Stimulated activated CD4-positive, alpha-beta T cell treated with anti-CD3 and anti-CD28 coated beads, TNF-alpha, amount 100 ng/mL, for 1 hour (primary cell): ENCODE data around the gene ARSG.

Experiments used
- DNase-seq, 3 donors: peaks; one replicate each; pipeline ENCODE4 v3.0.0-alpha.2; 2020; ENCODE audit warnings: low read depth in 3 of 3, low spot score in 1 of 3

ARSG gene

DNA sequence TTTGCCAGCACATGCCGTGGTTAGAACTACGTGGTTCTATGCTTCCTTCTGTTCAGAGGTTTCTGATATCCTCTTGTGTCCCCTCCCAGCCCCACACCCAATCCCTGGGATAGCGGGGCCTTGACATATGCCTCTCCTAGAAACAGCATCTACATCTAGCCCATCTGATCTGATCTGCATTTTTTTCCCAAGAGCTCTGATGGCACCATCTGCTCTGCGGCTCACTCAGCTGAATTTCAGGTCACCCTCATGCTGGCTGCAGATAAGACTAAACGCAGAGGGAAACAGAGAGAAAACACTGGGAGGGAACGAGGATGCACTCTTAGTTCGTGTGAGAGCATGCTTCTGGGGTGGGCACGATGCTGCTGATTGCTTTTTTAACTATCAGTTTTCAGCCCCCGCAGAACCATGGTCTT lies 155.3 kb downstream of the ARSG start:
- no peak for DNase-seq

DNA sequence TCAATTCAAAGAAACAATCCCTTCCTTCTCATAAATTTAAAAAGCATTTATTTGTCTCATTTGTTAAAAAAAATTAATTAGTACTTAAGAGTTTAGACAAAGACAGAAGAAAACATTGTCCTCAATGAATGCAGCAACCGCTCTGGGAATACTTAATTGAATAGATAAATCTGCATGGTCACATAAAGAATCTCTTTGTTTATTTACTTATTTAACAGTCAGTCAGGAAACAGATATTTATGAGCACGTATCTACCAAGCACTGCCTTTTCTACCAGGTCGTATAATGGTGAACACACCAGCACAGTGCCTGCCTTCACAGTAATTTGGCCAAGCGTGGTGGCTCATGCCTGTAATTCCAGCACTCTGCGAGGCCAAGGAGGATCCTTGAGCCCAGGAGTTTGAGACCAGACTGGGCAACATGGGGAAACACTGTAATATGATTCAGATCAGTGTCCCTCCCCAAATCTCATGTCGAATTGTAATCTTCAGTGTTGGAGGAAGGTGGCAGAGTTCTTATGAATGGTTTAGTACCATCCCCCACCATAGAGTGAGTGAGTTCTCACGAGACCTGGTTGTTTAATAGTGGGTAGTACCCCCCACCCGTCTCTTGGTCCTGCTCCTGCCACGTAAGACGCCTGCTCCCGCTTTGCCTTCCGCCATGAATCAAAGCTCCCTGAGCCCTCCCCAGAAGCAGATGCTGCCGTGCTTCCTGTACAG lies 157.9 kb downstream of the ARSG start:
- DNase-seq = no peak

DNA sequence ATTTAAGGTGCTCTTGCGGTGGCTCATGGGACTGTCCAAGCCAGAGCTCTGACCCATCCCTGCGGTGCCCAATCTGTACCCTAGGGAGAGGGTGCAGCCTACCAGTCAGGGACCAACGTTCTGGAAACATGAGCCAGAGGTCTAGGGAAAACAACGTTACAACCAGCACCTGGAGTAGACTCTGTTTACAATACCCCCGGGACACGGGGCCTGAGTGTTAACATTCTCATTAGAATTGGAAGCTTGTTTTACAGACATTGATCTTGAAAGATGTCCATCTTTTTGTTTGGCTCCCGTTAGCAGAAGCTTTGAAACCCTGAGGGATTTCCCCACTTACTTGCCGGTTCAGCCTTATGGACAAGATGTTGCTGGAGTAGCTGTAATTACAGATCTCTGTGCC lies 159.1 kb downstream of the ARSG start:
- no peak for DNase-seq

DNA sequence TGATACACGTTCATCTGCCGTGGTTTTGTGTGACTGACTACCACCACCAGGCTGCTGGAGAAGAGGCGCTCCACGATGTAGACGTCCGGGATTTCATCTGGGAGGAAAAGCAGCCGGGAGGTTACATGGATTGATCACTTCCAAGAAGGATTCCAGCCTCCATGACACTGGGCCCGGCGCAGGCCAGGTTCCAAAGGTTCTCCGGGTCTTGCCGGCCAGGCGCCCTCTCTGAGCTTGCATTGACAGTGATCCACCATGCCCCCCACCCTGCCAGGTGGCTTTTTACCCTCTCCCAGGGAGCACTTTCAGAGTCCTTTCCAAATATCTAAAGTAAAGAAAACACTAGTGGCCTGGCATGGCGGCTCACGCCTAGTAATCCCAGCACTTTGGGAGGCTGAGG lies 159.5 kb downstream of the ARSG start:
- no peak for DNase-seq

DNA sequence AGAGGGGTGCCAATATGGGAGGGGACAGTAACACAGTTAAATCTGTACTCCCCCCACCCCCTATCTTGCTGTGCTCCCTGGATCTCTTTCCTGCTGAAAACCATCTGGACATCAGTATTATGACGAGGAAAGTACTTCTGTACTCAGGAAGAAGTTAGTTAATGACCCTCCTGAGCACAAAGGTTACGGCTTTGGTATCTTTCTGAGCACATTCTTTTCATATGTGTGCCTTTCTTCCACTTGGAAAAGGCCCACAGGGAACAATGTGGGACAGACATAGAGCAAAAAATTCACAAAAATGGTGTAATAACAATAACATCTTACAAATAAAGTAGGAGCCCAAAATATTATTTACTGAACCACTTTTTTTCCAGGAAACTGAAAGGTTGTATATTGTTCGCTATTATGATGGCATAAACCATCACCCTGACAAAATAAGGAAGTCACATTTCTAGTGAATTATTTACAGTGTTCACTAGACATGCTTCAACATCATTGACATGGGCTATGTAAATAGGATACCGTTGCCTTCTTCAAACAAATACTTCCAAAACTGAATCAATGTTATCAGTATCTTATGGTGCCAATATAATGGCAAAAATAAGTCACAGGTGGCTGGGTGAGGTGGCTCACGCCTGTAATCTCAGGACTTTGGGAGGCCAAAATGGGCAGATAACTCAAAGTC lies 160.5 kb downstream of the ARSG start:
- no peak for DNase-seq

DNA sequence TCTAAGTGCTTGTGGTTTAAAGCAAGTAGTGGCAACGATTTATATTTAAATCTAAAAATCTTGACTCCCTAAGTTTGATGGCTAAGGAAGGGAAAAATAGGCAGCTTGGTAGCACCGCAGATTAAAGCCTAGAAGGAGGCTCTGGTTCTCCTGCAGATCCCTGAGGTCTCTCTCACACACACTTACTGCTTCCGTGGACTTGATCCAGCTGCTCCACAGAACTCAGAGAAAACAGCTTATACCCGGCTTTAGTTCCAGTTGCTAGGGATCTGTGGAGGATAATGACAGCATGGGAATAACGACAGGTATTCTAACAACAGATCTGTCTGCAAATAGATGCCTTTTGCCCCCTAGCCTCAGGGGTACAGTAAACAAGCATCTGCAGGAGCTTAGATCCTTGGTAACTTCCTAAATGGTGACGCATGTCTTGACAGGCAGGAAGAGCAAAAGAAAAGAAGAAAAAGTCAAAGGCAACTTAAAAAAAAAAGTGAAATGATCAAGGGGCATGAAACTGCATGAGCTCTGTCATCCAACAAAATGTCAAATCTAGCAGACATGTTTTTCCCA lies 161.5 kb downstream of the ARSG start:
- DNase-seq = no peak

DNA sequence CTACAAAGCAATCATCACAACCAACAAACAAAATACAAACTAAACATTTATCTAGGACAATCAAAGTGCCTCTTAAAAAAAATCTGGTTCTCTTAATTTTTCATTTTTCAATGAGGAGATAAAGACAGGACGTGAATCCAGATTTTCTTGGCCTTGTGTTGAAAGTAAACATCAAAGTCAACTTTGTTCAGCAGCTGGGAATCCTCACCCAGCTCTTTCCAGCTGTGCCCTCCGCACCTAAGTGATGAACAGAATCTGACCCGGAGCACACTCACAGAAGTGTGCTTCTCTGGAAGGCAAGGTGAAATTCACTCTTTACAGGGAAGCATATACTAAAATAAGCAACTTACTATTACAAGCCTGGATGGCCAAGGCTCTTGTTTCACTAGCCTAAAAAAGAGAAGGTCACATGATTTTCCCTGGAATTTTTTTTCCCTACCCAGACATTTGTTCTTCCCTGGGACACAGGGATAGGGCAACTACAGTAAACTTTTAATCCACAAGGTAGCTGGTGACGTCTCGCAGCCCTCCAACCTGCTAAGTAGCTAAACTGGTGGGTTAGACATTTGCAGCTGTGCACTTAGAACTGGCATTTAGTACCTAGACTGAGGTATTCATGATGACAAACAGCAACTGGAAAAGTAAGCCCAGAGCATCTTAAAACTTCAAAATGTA lies 162.8 kb downstream of the ARSG start:
- no peak for DNase-seq

DNA sequence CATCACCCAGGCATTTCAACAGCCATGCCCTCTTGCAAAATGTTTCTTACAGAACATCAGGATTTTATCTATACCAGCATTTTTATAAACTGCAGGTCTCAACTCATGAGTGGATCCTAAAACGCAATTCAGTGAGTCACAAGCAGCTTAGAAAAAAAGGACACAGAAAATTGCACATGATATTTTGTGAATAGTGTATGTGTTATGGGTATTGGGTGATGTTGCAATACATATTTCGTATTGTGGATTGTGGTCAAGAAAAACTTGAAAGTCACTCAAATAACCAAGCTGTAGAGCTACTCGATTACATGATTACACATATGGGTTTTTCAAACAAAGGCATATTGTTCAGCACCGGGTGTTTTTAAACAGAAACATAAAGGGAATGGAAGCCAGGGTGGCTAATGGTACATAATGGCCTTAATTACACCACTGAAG lies 164.6 kb downstream of the ARSG start:
- DNase-seq = no peak

DNA sequence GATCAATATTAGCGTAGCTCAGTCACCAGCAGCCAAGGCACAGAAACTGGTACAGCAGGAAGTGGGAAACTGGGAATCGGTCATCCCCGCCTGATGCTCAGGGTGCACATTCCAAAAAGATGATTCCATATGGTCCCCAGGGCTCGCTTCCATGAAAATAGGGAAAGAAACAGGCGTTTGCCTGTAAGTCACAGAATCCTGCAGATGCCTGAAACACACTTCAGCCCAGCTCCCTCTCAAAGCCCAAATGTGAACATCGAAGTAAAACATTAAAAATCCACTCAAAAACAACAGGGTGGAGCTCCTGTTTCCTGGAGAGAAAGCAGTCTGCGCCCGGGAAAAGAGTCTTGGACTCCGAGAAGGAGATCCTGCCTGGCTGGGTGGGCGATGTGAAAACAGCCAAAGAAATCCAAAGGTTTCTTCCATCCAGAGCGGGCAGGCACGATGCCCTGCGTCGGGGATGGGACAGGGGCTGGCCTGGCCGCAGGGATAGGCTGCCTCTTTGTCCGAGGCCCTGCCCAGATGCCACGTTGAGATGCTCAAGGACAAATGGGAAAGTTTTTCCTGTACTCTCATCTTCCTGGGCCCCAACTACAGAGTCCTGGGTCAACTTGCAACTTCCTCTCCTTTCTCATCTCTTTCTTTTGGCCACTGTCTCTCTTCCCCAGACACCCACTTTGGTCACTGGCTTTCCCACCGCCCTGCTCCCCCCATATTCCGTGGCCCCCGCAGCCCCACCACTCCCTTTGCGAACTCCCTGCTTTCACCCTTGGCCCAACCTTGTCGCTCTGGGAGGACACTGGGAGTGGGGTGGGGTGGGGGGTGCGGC lies 165.3 kb downstream of the ARSG start:
- no peak for DNase-seq

DNA sequence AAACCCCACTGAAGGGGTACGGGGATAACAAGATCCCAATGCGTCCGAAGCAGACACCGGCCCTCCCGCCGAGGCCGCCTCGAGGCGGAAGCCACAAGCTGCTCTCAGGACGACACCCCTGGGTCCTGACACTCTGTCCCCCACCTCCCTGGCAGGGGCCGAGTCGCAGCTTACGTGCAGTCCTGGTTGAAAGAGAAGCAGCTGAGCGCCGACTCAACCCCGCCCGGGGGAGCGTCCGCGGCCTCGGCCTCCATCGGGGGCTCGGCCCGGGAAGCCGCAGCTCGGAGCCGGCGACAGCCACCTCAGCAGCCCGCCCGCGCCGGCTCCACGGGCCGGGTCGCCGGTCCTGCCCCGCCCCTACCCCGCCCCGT lies 165.9 kb downstream of the ARSG start, which contains the start of gene WIPI1:
WIPI1 (minus strand) TSS at position 329 of the 371 bp plus-strand sequence; CDS start at position 254, 75 bp downstream.
- DNase-seq = no peak

DNA sequence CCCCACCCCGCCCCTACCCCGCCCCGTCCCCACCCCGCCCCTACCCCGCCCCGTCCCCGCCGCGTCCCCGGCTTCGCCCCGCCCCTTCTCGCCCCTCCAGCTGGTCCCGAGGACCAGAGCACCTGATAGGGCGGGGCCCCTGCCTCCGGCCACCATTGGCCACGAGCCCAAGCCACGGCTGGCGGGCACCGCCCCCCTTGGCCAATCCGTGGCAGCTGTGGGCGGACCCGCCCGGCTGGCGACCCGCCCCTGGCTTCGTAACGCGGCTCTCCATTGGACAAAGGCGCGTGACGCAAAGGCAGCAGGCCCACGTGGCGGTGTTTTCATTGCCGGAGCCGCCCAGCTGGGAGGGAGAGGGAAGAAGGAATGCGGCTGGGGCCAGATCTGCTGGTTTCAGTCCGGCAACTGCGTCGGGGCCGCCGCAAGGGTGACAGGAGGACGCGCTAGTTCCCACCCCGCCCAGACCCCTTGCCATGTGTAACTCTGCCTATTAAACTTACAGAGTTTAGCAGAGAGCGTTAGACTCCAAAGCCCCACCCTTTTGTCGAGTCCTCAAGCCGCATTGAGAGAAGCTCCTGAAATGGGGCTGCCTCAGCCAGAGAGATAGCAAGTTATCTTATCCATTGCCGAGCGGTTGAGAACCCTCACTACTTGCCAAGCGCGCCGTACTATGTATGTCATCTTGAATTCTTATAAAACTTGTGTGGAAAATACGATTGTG lies 166.4 kb downstream of the ARSG start:
- DNase-seq = peak; percentile 92 to 96 (median 96)

DNA sequence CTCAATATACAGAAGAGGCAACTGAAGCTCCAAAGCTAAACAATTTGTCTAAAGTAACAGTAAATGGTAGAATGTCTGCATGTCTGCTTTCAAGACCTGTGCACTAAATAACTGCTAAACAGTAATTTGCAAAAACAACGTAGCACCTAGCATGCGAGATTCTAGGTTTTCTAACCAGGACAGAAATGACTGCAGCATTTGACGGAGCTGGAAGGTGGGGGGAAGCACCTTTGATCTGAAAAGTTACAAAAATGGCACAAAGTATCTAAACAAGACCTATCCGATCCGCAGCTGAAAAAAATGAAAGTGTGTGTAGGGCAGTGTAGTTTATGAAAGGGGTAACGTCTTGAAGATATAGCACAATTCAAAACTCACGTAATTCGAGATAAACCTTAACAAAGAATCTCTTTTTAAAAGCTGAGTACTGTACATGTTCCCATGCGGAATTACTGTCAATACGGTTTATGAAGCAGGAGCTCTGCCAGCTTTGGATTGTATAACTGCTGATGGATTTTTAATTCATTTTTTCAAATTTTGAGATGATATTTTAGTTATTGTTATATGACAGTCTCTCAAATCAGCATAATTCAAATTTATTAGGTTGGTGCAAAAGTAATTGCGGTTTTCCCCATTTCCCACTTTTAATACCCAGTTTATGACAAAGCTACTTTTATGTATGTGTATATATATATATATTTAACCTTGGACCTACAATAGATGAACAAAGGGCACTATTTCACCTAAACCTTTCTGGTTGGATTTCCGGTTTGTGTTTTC lies 167.2 kb downstream of the ARSG start:
- DNase-seq = no peak

DNA sequence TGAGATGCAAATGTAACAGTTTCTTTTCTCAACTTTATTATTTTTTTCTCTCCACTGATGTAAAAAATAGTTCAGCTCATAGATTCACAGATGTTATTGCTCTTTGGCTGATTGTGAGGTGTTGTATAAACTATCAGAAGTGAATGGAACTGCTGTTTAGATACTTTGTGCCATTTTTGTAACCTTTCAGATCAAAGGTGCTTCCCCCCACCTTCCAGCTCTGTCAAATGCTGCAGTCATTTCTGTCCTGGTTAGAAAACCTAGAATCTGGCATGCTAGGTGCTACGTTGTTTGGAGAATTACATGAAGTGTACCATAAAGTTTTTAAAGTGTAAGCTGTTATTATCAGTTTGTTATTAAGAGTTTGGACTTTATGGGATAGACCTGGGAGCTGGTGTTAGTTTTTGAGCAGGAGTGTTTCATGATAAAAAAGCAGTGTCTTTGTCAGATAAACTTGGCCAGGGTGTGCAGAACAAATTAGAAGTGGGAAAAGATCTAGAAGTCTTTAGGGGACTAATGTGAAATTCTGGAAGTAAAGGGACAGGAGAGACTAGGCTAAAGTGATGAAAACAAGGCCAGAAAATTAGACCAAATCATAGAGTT lies 167.8 kb downstream of the ARSG start:
- no peak for DNase-seq

DNA sequence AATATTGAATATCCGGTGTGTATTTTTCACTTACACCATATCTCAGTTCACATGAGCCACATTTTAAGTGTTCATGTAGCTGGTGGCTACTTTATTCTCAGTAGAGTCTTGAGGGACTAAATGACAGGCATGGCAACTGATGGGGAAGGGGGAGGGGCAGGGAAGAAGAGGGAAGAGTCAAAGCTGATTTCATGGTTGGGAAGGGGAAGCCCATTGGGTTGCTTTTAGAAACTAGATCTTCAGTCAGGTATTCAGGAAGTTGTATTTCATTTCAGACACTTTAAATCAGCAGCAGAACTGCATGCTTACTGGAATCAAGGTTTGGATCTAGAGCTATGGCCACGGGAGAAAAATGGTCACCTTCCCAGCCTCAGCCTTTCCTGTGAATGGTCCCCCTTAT lies 168.9 kb downstream of the ARSG start:
- DNase-seq = no peak

DNA sequence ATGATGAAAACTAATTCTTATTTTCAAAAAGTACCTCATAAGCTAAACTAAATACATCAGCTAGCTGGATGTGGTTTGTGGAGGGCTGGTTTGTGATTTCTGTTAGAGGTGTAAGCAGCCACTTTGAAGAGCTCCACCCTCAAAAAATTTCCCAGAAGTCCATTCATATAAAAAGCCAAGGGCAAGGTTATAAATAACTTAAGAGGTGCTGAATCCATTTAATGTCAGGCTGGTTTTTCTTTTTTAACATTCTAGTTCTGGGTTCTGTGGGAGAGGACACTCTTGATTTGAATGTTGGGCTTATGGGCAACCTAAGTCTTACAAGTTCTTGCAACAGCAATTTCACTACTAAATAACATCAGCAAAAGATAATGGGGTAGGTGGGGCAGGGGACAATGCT lies 169.4 kb downstream of the ARSG start:
- no peak for DNase-seq

DNA sequence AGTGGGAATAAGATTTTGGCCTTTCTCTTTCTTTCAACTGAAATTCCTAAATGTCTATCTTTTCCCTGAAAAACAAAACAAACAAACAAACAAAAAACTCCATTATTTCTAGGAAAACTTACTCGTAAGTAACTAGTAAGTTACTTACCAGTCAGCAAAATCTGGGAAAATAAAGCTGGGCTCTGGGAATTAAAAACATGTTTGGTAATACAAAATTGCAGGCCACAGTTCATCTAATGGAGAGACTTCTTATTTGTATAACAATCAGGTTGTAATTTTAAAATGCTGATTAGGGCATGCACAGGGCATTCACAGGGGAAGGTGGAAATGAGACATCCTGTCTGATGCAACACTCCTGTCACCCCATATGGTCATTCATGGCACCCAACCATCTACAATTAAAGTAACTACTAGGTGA lies 169.8 kb downstream of the ARSG start:
- DNase-seq = no peak

DNA sequence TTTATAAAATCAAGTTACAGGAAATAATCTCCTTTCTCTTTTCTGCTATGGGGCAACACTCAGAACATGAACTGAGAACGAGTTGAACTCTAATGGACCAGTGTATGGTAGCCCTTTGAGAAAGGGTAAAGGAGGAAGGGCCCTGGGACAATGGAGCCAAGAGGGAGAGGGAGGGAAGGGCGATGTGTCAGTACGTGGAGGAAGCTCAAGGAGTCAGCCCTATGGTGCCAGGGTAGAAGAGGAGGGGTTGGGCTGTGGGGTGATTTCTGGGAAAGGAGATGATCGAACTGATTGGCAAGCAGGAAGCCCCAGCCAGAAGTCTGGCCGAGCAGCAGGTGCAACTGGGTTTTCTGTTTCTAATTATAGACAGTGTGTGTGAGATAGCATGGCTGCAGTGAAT lies 170.3 kb downstream of the ARSG start:
- DNase-seq = no peak

DNA sequence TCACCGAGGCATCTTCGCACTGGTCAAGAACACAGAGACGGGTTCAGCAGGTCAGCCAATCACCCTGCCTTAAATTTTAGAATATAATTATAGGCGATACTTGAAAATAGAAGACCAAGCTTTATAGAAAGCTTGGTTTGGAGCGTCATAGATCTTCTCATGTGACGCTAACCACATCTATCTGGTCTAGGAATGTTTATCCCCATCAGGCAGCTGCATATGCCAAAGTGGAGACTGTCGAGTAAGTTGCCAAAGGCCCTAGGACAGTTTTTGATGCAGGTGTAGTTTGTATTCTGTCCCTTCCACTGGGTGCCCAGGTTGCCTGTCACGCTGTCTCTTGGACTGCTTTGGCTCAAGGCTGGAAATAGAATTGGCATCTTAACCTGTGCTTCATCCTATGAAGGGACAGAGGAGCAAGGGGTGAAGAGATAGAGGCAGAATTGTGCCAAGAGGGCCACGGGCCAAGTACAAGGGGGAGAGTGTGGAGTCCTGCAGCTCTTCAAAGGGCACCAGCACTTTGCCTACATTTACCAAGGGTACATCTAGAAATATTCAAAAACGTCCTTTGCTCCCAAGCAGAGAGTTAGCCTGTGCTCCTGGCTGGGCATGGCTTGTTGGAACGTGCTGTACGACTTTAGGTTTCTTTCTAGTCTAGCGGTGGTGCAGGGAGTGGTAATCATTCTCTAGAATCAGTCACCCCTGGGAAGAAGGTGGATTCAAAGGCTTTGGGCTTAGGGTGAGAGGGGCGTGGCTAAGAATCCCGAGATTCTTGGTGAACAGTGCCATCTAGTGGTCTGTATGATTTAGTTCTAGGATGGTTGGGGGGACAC lies 171.3 kb downstream of the ARSG start:
- peak; percentile 29 to 49 (median 38) for DNase-seq
